Ovary (tissue), 3 donors: ENCODE data around the gene SCGB1D4.

Experiments used
- EP300 ChIP-seq: sonication (generic); formaldehyde crosslinking; IDR thresholded peaks from one replicate; pipeline ENCODE4 v1.6.1; 2017; ENCODE audit warnings: antibody characterized with exemption
- POLR2A ChIP-seq: fragments of 450-650 bp; IDR thresholded peaks from one replicate; pipeline ENCODE4 v1.6.1; 2017; ENCODE audit warnings: antibody characterized with exemption, mild to moderate bottlenecking, moderate library complexity
- TF ChIP-seq, protein P1 (sequence below), 3 donors: fragments of 450-650 bp in 2 of 3; fragments of 200-600 bp in 1 of 3; IDR thresholded peaks; one replicate each; pipeline versions ENCODE4 v1.5.1 to v1.8.0; 2016 to 2022; ENCODE audit warnings: antibody characterized with exemption in 3 of 3, mild to moderate bottlenecking in 1 of 3
- donor health status: DM: no; HTN: no; CAD: no.

DNA sequence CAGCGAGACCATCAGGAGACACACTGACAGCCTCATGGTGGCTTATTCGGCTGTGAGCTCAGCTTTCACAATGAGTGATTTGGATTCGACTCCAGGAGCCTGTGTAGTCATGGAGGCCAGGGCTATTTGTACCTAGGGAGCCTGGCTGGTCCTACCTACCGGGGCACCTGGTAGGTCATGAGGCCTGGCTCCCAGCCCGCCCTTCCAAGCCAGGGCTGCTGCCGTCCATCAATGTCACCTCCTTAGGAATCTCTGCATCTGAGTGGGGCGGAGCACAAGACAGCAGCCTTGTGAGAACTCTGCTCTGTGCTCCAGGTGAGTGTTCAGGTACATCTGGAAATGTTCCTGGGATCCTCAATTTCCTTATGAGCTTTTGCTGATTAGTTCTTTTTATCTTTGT is at the start of gene SCGB1D4:
- TF ChIP-seq POLR2A, result no peak
- TF ChIP-seq, protein P1, sequence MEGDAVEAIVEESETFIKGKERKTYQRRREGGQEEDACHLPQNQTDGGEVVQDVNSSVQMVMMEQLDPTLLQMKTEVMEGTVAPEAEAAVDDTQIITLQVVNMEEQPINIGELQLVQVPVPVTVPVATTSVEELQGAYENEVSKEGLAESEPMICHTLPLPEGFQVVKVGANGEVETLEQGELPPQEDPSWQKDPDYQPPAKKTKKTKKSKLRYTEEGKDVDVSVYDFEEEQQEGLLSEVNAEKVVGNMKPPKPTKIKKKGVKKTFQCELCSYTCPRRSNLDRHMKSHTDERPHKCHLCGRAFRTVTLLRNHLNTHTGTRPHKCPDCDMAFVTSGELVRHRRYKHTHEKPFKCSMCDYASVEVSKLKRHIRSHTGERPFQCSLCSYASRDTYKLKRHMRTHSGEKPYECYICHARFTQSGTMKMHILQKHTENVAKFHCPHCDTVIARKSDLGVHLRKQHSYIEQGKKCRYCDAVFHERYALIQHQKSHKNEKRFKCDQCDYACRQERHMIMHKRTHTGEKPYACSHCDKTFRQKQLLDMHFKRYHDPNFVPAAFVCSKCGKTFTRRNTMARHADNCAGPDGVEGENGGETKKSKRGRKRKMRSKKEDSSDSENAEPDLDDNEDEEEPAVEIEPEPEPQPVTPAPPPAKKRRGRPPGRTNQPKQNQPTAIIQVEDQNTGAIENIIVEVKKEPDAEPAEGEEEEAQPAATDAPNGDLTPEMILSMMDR (IDR thresholded peaks at IDR 0.05), result no peak
- TF ChIP-seq EP300, result no peak
